ENCODE measurements around the gene SERPINA1.
"Not testable (repeated sequence)": the region's sequence is repeated elsewhere in the genome, so short reads cannot be mapped to it uniquely, and the experiment has no call there.

SERPINA1 gene

GRCh38 chr14:94348836-94349235 lies 39.6 kb downstream of the SERPINA1 start:
- Histone ChIP-seq H3K9me3 (no peaks in the 10 kb centered on the region), H3K36me3 (no peaks in the 10 kb centered on the region), H3K27me3 (0 out of 2 replicates have a peak, but pooled peaks cover 5% of the 10 kb centered on the region), H3K4me3 (ENCODE audit: low read depth, low read length) (no peak overlapping the region), H3K4me1 (no peaks in the 10 kb centered on the region)
- TF ChIP-seq, protein P1, sequence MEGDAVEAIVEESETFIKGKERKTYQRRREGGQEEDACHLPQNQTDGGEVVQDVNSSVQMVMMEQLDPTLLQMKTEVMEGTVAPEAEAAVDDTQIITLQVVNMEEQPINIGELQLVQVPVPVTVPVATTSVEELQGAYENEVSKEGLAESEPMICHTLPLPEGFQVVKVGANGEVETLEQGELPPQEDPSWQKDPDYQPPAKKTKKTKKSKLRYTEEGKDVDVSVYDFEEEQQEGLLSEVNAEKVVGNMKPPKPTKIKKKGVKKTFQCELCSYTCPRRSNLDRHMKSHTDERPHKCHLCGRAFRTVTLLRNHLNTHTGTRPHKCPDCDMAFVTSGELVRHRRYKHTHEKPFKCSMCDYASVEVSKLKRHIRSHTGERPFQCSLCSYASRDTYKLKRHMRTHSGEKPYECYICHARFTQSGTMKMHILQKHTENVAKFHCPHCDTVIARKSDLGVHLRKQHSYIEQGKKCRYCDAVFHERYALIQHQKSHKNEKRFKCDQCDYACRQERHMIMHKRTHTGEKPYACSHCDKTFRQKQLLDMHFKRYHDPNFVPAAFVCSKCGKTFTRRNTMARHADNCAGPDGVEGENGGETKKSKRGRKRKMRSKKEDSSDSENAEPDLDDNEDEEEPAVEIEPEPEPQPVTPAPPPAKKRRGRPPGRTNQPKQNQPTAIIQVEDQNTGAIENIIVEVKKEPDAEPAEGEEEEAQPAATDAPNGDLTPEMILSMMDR (IDR thresholded peaks at IDR 0.05; ENCODE audit: low read depth, low read length), result no peak
- no peak for DNase-seq

- H3K27me3 ChIP-seq, result 0 out of 2 replicates have a peak, but pooled peaks cover 5% of the 10 kb centered on the region
- TF ChIP-seq, protein P1 (IDR thresholded peaks at IDR 0.05; ENCODE audit: low read depth, low read length), result no peak
- no peak overlapping the region for H3K4me3 ChIP-seq (ENCODE audit: low read depth, low read length)
- no peaks in the 10 kb centered on the region for H3K9me3 ChIP-seq
- H3K4me1 ChIP-seq, result no peaks in the 10 kb centered on the region
- DNase-seq, result no peak
- H3K36me3 ChIP-seq, result no peaks in the 10 kb centered on the region
These were observed 41.6 kb downstream of the SERPINA1 start for GRCh38 chr14:94346841-94347240.

GRCh38 chr14:94346065-94346786 lies 42.2 kb downstream of the SERPINA1 start:
- H3K4me1 ChIP-seq; DNase-seq; H3K36me3 ChIP-seq; H3K9me3 ChIP-seq; H3K27me3 ChIP-seq; H3K4me3 ChIP-seq (ENCODE audit: low read depth, low read length): not testable (repeated sequence)

DNA sequence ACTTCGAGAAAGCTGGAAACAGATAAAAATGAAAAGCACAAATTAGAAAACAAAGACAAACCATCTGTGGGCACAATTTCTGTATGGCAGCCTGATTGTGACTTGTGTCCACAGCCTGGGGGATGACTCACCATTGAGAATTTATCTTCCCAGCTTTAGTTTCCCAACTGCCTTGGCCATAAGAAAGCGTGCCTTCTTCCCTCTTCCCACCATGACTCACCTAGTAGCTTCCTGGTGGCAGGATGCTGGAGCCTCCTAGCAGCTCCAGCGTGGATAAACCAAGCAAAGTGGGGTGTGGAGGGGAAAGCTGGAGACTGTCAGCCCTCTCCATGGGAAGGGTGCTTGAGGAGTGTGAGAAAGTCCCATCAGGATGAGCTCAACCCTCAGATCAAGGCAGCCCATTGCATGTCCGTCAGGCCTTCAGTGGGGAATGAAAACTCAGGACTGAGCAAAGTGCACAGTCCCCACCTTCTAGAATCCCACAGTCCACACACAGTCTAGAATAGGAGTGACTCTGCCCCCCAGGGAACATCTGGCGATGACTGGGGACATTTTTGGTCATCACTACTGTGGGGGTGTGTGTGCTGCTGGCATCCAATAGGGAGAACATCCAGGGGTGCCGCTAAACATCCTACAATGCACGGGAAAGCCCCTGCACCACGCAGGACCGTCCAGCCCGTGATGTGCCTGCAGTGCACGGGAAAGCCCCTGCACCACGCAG lies 42.9 kb downstream of the SERPINA1 start:
- Histone ChIP-seq H3K4me3 (ENCODE audit: low read depth, low read length) (no peak overlapping the region), H3K4me1 (no peaks in the 10 kb centered on the region), H3K9me3 (no peaks in the 10 kb centered on the region), H3K36me3 (no peaks in the 10 kb centered on the region), H3K27me3 (0 out of 2 replicates have a peak, but pooled peaks cover 5% of the 10 kb centered on the region)
- TF ChIP-seq, protein P1 (IDR thresholded peaks at IDR 0.05; ENCODE audit: low read depth, low read length), result no peak
- DNase-seq, result no peak

DNA sequence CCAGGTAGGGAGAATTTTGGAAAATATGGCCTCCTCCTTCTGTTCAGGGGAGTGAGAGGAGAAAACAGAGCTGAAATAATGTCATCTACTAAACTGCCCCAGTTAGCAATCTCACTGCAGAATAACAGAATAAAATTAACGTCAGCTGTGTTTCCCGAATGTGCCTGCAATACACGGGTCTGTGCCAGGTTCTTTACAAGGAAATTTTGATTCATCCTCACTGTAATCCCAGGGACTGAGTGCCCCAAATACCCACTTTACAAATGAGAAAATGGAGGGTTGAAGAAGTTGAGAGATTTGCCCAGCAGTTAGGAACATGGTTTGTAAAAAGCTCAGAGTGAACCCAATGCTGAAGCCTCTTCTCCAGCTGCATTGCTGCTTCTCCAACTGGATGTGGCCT lies 44.0 kb downstream of the SERPINA1 start:
- no peaks in the 10 kb centered on the region for H3K4me1 ChIP-seq
- 0 out of 2 replicates have a peak, but pooled peaks cover 5% of the 10 kb centered on the region for H3K27me3 ChIP-seq
- TF ChIP-seq, protein P1 (IDR thresholded peaks at IDR 0.05; ENCODE audit: low read depth, low read length), result no peak

DNA sequence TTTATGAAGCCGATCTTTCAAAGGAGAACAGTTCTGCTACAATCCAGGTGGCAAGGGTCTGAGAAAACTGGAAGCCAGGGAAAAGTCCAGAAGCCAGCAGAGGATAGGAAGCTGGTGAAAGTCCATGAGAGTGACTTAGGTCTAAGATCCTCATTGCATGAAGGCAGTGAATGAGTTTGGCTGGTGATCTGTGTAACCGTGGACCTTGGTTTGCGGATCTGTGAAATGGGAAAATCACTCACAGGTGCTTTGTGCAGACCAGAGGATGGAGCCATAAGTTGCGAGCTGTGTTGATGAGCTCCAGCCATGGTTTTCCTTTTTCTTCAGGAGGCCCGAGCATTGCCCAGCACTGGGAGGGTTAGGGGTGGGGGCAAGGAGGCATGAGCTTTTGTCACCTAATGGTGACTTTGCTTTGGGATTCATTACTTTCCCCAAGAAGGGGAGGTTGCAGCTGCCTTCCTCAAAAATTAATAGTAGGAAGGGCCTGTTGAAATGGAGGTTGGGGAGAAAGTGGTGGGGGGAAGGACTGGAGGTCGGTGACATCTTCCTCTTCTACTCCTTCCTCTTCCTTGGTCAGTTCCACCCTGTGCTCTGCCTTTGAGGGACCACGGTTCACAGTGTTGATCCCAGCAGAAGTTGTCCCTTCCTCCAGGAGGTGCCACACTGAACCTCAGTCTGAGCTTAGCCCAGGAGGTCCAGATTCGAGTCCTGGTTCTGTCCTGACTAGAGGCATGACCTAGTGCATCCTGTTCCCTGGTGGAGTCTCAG lies 45.0 kb downstream of the SERPINA1 start:
- Histone ChIP-seq H3K36me3 (no peaks in the 10 kb centered on the region), H3K27me3 (0 out of 2 replicates have a peak, but pooled peaks cover 5% of the 10 kb centered on the region), H3K4me1 (no peaks in the 10 kb centered on the region), H3K9me3 (no peaks in the 10 kb centered on the region), H3K4me3 (ENCODE audit: low read depth, low read length) (no peak overlapping the region)
- DNase-seq, result no peak
- TF ChIP-seq, protein P1 (IDR thresholded peaks at IDR 0.05; ENCODE audit: low read depth, low read length), result no peak

More for the DNA sequence above, 44.0 kb downstream of the SERPINA1 start:
- Histone ChIP-seq H3K9me3 (no peaks in the 10 kb centered on the region), H3K36me3 (no peaks in the 10 kb centered on the region), H3K4me3 (ENCODE audit: low read depth, low read length) (no peak overlapping the region)
- no peak for DNase-seq

All from BE2C (cell line).